ENCODE measurements around the gene CYFIP2. TPM values are rescaled to one million over a fixed set of nuclear protein-coding genes. Genes with fewer than 3 reads are reported as not detected.

Gene CYFIP2
- total and polyA plus RNA-seq, 2 of the 8 experiments (the other 6 are each of a cell fraction or from before 2014, with no cell fraction given): 45.1 to 80.6 TPM

GRCh38 chr5:157443041-157443549 lies 177.2 kb downstream of the CYFIP2 start (continued):
- TF ChIP-seq PHF8 (conservative IDR thresholded peaks at IDR 0.05; ENCODE audit: low read depth, low read length) (no peak), CBX5 (IDR thresholded peaks at IDR 0.05; ENCODE audit: low read depth, low read length) (no peak), SRF (IDR thresholded peaks at IDR 0.05; ENCODE audit: low read depth, low read length) (no peak), CHD2 (IDR thresholded peaks at IDR 0.05; ENCODE audit: low read length) (no peak), TAF7 (optimal IDR thresholded peaks at IDR 0.05; ENCODE audit: borderline replicate concordance, low read depth, low read length) (no peak), ASH2L (IDR thresholded peaks at IDR 0.05; ENCODE audit: low read length) (no peak), SP1 (IDR thresholded peaks at IDR 0.05; ENCODE audit: low read depth, low read length) (no peak), CTCF (IDR thresholded peaks at IDR 0.05; ENCODE audit: control extremely low read depth in 1 of 3, insufficient read depth in 1 of 3, low read depth in 1 of 3, low read length in 3 of 3) (no peak)

Data from H1 (cell line).